ENCODE results near the gene RABGAP1. TPM values are rescaled to one million over a fixed set of nuclear protein-coding genes. Genes with fewer than 3 reads are reported as not detected.

The RABGAP1 gene
- total RNA-seq, 1 experiment from 2014 or later, result 55.4 TPM

GRCh38 chr9:122912671-122912963 lies 28.2 kb upstream of the RABGAP1 start:
- DNase-seq, result no peak
- BruUV-seq (replicated peaks), result TSS peak; percentile 37
- Mint-ChIP-seq H3K27me3 (ENCODE audit: insufficient read depth, unreplicated experiment) (no peaks in the 10 kb centered on the region), H3K4me3 (ENCODE audit: unreplicated experiment) (peak overlapping the region; percentile 94), H3K4me1 (ENCODE audit: low read depth, unreplicated experiment) (no peaks in the 10 kb centered on the region), H3K27ac (ENCODE audit: unreplicated experiment) (peak overlapping the region; percentile 85), H3K9me3 (ENCODE audit: unreplicated experiment) (no peaks in the 10 kb centered on the region), H3K36me3 (ENCODE audit: insufficient read depth, unreplicated experiment) (peaks cover 40% of the 10 kb centered on the region)
- POLR2A ChIA-PET, result interaction anchor here (1.7 to 1.8 kb wide), 2 partner anchors 19 to 28 kb away, joined by 20 to 35 read pairs; partner anchors contain the start of genes RABGAP1 and ZBTB26
- intact Hi-C loops (cut with micrococcal nuclease; ENCODE audit: unreplicated experiment), result no loop called here
- no peaks in the 10 kb centered on the region for H3K9me3 ChIP-seq
- H3K4me3 ChIP-seq (ENCODE audit: low read depth, low read length), result peak overlapping the region; percentile 87
- no peaks in the 10 kb centered on the region for H3K36me3 ChIP-seq (ENCODE audit: control insufficient read depth, insufficient read depth, low read length)
- H3K4me1 ChIP-seq, result peaks cover 6% of the 10 kb centered on the region; the same call in 1 of the 2 replicates
- no peaks in the 10 kb centered on the region for H3K27me3 ChIP-seq (replicated peaks; ENCODE audit: control insufficient read depth, insufficient read depth, low read length)
- CTCF ChIA-PET, result interaction anchor here (0.9 to 1.4 kb wide), 4 partner anchors 19 to 78 kb away, joined by 3 to 5 read pairs (median 4); partner anchors contain the start of genes RABGAP1 and ZBTB26
- TF ChIP-seq CTCF (IDR thresholded peaks at IDR 0.05; ENCODE audit: insufficient read depth in 1 of 2, low read depth in 1 of 2, low read length in 1 of 2, severe bottlenecking in 1 of 2, unreplicated experiment in 1 of 2), result no peak

DNA sequence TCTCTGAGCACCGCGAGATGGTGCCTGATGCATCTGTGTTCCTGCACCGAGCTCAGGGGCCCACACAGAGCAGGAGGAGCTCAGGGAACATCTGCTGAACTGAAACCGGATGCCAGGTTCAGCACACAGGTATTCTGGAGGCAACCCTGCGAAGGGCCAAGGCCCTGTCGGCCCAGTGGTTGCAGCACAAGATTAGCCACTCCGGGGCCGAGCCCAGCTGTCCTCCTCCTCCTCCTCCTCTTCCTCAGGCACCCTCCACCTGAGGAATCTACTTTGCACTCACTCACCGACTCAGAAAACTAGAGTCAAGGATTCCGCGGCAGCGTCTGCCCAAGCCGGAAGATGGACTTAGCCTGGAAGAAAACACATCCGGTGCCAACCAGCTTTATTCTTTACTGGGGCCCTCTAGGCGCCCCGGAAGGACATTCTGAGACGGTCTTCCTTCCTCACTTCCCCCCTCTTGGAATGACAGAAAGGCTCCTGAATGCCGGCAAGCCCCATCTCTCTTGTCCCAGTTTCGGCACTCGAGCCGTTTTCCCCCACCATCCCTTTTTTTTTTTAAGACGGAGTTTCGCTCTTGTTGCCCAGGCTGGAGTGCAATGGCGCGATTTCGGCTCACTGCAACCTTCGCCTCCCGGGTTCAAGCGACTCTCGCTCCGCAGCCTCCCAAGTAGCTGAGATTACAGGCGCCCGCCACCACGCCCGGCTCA lies 27.7 kb upstream of the RABGAP1 start, which contains the start of gene ZBTB6:
TSS of gene ZBTB6 (minus strand) at position 360 of the 710 bp plus-strand sequence. CDS start 1,251 bp downstream, outside the sequence.
- H3K27ac Mint-ChIP-seq (ENCODE audit: unreplicated experiment), result peak within 1 kb of the TSS; percentile 85
- no TSS peak for BruUV-seq (replicated peaks)
- Histone ChIP-seq H3K4me3 (ENCODE audit: low read depth, low read length) (peak within 1 kb of the TSS; percentile 87), H3K9me3 (no peaks in the 10 kb centered on the region), H3K4me1 (peaks cover 6% of the 10 kb centered on the region; the same call in 1 of the 2 replicates), H3K36me3 (ENCODE audit: control insufficient read depth, insufficient read depth, low read length) (no peaks in the 10 kb centered on the region), H3K27me3 (replicated peaks; ENCODE audit: control insufficient read depth, insufficient read depth, low read length) (no peaks in the 10 kb centered on the region)
- no peaks in the 10 kb centered on the region for H3K27me3 Mint-ChIP-seq (ENCODE audit: insufficient read depth, unreplicated experiment)
- ChIA-PET POLR2A (interaction anchor here (1.1 to 1.8 kb wide), 3 partner anchors 8 to 28 kb away, joined by 3 to 35 read pairs (median 20); partner anchors contain the start of genes RABGAP1, RC3H2 and ZBTB26), CTCF (interaction anchor here (0.7 to 1.4 kb wide), 5 partner anchors 19 to 80 kb away, joined by 3 to 5 read pairs (median 4); partner anchors contain the start of genes RABGAP1 and ZBTB26)
- peaks cover 40% of the 10 kb centered on the region for H3K36me3 Mint-ChIP-seq (ENCODE audit: insufficient read depth, unreplicated experiment)
- H3K9me3 Mint-ChIP-seq (ENCODE audit: unreplicated experiment), result no peaks in the 10 kb centered on the region
- intact Hi-C loops (cut with micrococcal nuclease; ENCODE audit: unreplicated experiment), result loop anchor here (1.0 kb wide), 4 partner anchors 8 to 78 kb away; partner anchors contain the start of genes RC3H2 and ZBTB26
- no peaks in the 10 kb centered on the region for H3K4me1 Mint-ChIP-seq (ENCODE audit: low read depth, unreplicated experiment)
- DNase-seq, result peak; percentile 79 to 82
- peak within 1 kb of the TSS; percentile 94 for H3K4me3 Mint-ChIP-seq (ENCODE audit: unreplicated experiment)
- TF ChIP-seq CTCF (IDR thresholded peaks at IDR 0.05; ENCODE audit: insufficient read depth in 1 of 2, low read depth in 1 of 2, low read length in 1 of 2, severe bottlenecking in 1 of 2, unreplicated experiment in 1 of 2), result no peak

GRCh38 chr9:122918310-122918709 lies 22.5 kb upstream of the RABGAP1 start:
- intact Hi-C loops (cut with micrococcal nuclease; ENCODE audit: unreplicated experiment), result no loop called here
- no peaks in the 10 kb centered on the region for H3K4me1 ChIP-seq
- no peaks in the 10 kb centered on the region for H3K36me3 ChIP-seq (ENCODE audit: control insufficient read depth, insufficient read depth, low read length)
- H3K9me3 ChIP-seq, result no peaks in the 10 kb centered on the region
- no peak for DNase-seq
- H3K4me3 ChIP-seq (ENCODE audit: low read depth, low read length), result no peak overlapping the region
- peaks cover 13% of the 10 kb centered on the region for H3K36me3 Mint-ChIP-seq (ENCODE audit: insufficient read depth, unreplicated experiment)
- H3K4me3 Mint-ChIP-seq (ENCODE audit: unreplicated experiment), result no peak overlapping the region
- H3K27me3 Mint-ChIP-seq (ENCODE audit: insufficient read depth, unreplicated experiment), result no peaks in the 10 kb centered on the region
- H3K27ac Mint-ChIP-seq (ENCODE audit: unreplicated experiment), result no peak overlapping the region
- no peaks in the 10 kb centered on the region for H3K4me1 Mint-ChIP-seq (ENCODE audit: low read depth, unreplicated experiment)
- H3K27me3 ChIP-seq (replicated peaks; ENCODE audit: control insufficient read depth, insufficient read depth, low read length), result no peaks in the 10 kb centered on the region
- ChIA-PET CTCF (no interaction called here), POLR2A (interaction anchor here (0.6 kb wide), 1 partner anchor 11 kb away, joined by 4 read pairs; no protein-coding TSS in a partner anchor)
- no TSS peak for BruUV-seq (replicated peaks)
- TF ChIP-seq CTCF (IDR thresholded peaks at IDR 0.05; ENCODE audit: insufficient read depth in 1 of 2, low read depth in 1 of 2, low read length in 1 of 2, severe bottlenecking in 1 of 2, unreplicated experiment in 1 of 2), result no peak
- no peaks in the 10 kb centered on the region for H3K9me3 Mint-ChIP-seq (ENCODE audit: unreplicated experiment)
